Small intestine (tissue), 7 donors: ENCODE results near the gene CELSR2. TPM values are rescaled to one million over a fixed set of nuclear protein-coding genes. Genes with fewer than 3 reads are reported as not detected.

Source experiments
- DNase-seq, 2 donors: peaks; one replicate each; pipeline versions ENCODE4 v3.0.0 to v3.0.0-alpha.2; 2013
- FAIRE-seq: peaks from 2 replicates; lab custom pipeline; 2012; peaks lifted over from hg19 to GRCh38; lab: Jason Lieb, UNC
- H3K27ac ChIP-seq, 3 donors: one replicate each; pipeline ENCODE4 v1.5.1; 2013; ENCODE audit warnings: low read length in 2 of 3, mild to moderate bottlenecking in 2 of 3, control low read depth in 1 of 3, inconsistent platforms in 1 of 3, low read depth in 1 of 3, moderate library complexity in 1 of 3
- H3K27me3 ChIP-seq, 3 donors: one replicate each; pipeline ENCODE4 v1.6.1; 2013; ENCODE audit warnings: low read length in 3 of 3, inconsistent platforms in 1 of 3; ENCODE audit not compliant: control insufficient read depth in 3 of 3, insufficient read depth in 3 of 3
- H3K36me3 ChIP-seq, 3 donors: one replicate each; pipeline ENCODE4 v1.6.1; 2013; ENCODE audit warnings: low read length in 3 of 3, inconsistent platforms in 1 of 3, low read depth in 1 of 3, mild to moderate bottlenecking in 1 of 3, moderate library complexity in 1 of 3; ENCODE audit not compliant: control insufficient read depth in 3 of 3, insufficient read depth in 2 of 3
- H3K4me1 ChIP-seq, 3 donors: one replicate each; pipeline ENCODE4 v1.6.1; 2013; ENCODE audit warnings: low read length in 2 of 3, inconsistent platforms in 1 of 3, low read depth in 1 of 3, mild to moderate bottlenecking in 1 of 3, moderate library complexity in 1 of 3; ENCODE audit not compliant: control insufficient read depth in 3 of 3, insufficient read depth in 2 of 3
- H3K4me3 ChIP-seq, 3 donors: one replicate each; pipeline ENCODE4 v1.5.1; 2013; ENCODE audit warnings: low read length in 3 of 3, control low read depth in 1 of 3, inconsistent platforms in 1 of 3, low read depth in 1 of 3, mild to moderate bottlenecking in 1 of 3, moderate library complexity in 1 of 3
- H3K9me3 ChIP-seq, 2 donors: one replicate each; pipeline ENCODE4 v1.6.1; 2013; ENCODE audit warnings: low read depth in 1 of 2, low read length in 1 of 2; ENCODE audit not compliant: control insufficient read depth in 2 of 2, insufficient read depth in 1 of 2
- WGBS, 3 donors: extraction: QIAGEN DNeasy Blood & Tissue Kit; methylation state at CpG; one replicate each; pipeline ENCODE4 v1.1.7; 2013; 5-methylcytosine and 5-hydroxymethylcytosine counted together
- polyA plus RNA-seq, 4 donors: library from polyadenylated mRNA; stranded (reverse) in 3 of 4; unstranded in 1 of 4; fragments of 200-250 nt in 3 of 4; fragments of 120-200 nt in 1 of 4; gene quantifications; one replicate each; pipeline versions ENCODE4 v1.2.1 to v1.2.3, GENCODE V29; 2013
- donor health status: healthy with polysubstance abuse.
- donor health status: control.
- donor health status: control.
- donor health status: Bipolar disorder and iron deficiency.
- donor health status: healthy.

Gene CELSR2
- polyA plus RNA-seq, 4 donors: under 0.01 to 7.9 (median 1.5) TPM

DNA sequence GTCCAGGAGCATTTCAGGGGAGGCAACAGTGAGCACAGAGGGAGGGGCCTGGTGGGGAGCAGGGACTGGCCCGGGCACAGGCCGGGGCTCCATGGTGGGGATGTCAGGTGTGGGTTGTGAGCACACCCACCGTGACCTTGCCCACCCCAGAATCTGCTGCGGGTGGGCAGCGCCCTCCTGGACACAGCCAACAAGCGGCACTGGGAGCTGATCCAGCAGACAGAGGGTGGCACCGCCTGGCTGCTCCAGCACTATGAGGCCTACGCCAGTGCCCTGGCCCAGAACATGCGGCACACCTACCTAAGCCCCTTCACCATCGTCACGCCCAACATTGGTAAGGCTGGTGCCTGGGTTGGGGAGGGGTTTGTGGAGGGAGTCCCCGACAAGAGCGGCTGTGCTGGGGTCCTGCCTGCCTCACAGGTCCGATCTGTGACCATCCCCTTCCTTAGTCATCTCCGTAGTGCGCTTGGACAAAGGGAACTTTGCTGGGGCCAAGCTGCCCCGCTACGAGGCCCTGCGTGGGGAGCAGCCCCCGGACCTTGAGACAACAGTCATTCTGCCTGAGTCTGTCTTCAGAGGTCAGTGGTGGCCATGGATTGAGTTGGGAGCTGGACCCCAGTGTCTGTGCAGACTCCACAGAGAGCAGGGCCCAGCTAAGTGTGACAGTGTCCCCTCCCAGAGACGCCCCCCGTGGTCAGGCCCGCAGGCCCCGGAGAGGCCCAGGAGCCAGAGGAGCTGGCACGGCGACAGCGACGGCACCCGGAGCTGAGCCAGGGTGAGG is 19.3 kb downstream of the CELSR2 start:
- no peaks in the 10 kb centered on the region for H3K27me3 ChIP-seq
- DNase-seq (no peak), FAIRE-seq (no peak)
- no peak overlapping the region for H3K27ac ChIP-seq
- H3K36me3 ChIP-seq: peaks cover 0 to 93% (median 0%) of the 10 kb centered on the region in 3 donors
- 92 to 97% (median 94%) methylated on average over 24 to 29 of the region's 29 CpGs for WGBS, 3 donors
- no peak overlapping the region for H3K4me3 ChIP-seq
- no peaks in the 10 kb centered on the region for H3K9me3 ChIP-seq
- peaks cover 0 to 9% (median 0%) of the 10 kb centered on the region in 3 donors for H3K4me1 ChIP-seq

DNA sequence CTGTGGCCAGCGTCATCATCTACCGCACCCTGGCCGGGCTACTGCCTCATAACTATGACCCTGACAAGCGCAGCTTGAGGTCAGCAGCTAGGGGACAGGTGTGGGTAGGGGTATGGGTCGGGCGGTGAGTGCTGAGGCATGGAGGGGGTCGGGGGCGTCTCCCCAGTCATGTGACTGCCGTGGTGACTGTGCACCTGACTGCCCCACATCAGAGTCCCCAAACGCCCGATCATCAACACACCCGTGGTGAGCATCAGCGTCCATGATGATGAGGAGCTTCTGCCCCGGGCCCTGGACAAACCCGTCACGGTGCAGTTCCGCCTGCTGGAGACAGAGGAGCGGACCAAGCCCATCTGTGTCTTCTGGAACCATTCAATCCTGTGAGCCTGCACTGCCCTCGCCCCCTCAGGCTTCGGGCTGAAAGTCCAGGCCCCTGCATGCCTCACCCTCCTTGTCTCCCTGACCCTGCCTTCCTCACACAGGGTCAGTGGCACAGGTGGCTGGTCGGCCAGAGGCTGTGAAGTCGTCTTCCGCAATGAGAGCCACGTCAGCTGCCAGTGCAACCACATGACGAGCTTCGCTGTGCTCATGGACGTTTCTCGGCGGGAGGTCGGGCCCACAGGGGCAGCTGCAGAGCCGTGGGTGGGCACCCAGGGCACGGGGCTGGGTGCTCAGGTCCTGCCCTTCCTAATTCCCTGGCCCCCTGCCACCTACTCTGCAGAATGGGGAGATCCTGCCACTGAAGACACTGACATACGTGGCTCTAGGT is 20.1 kb downstream of the CELSR2 start:
- H3K27ac ChIP-seq: no peak overlapping the region
- FAIRE-seq (no peak), DNase-seq (no peak)
- peaks cover 0 to 91% (median 0%) of the 10 kb centered on the region in 3 donors for H3K36me3 ChIP-seq
- 89 to 91% (median 91%) methylated on average over 30 to 33 of the region's 33 CpGs for WGBS, 3 donors
- H3K4me1 ChIP-seq: peaks cover 0 to 16% (median 0%) of the 10 kb centered on the region in 3 donors
- no peak overlapping the region for H3K4me3 ChIP-seq
- no peaks in the 10 kb centered on the region for H3K27me3 ChIP-seq
- no peaks in the 10 kb centered on the region for H3K9me3 ChIP-seq

DNA sequence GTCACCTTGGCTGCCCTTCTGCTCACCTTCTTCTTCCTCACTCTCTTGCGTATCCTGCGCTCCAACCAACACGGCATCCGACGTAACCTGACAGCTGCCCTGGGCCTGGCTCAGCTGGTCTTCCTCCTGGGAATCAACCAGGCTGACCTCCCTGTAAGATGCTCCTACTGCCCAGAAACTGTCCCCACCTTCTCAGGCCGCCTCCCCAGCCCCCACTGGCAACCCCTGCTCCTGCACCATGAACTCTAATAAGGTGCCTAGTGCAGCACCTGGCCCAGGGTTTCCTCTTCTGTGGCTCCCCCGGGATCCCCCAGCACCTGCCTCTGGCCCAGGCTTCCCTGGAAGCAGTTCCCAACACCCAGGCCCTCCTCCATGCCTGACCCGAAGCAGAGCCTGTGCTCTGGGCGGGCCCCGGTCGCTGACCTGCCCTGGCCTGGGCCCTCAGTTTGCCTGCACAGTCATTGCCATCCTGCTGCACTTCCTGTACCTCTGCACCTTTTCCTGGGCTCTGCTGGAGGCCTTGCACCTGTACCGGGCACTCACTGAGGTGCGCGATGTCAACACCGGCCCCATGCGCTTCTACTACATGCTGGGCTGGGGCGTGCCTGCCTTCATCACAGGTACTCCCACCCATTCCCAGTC is 20.8 kb downstream of the CELSR2 start:
- Histone ChIP-seq H3K27me3 (no peaks in the 10 kb centered on the region), H3K9me3 (no peaks in the 10 kb centered on the region), H3K4me3 (no peak overlapping the region), H3K27ac (no peak overlapping the region), H3K36me3 (peaks cover 0 to 83% (median 0%) of the 10 kb centered on the region in 3 donors), H3K4me1 (peaks cover 0 to 23% (median 0%) of the 10 kb centered on the region in 3 donors)
- no peak for DNase-seq
- 91 to 94% (median 94%) methylated on average over 15 to 17 of the region's 17 CpGs for WGBS, 3 donors
- no peak for FAIRE-seq

DNA sequence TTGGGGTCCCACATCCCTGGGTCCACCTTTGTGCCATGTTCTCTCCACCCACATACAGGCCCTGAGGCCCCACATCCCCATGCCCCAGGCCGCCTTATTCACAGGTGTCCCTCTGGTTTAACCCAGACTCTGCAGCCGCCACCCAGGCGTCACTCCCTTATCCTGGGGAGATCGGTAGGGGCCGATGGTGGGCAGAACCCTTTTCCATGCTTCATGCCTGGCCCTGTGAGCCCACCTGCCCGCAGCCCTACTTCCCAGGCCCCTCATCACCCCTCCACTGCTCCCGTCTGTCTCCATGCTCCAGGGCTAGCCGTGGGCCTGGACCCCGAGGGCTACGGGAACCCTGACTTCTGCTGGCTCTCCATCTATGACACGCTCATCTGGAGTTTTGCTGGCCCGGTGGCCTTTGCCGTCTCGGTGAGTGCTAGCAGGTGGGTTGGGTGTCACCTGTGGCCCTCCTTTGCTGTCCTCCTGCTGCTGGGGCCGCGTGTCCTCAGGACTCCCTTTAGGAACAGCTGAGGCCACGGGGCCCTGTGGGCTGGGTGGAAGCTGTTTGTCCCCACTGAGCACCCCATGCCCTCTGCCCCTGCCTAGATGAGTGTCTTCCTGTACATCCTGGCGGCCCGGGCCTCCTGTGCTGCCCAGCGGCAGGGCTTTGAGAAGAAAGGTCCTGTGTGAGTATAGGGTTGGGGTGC is 21.4 kb downstream of the CELSR2 start:
- FAIRE-seq (no peak), DNase-seq (no peak)
- 86 to 93% (median 91%) methylated on average over 17 to 20 of the region's 20 CpGs for WGBS, 3 donors
- Histone ChIP-seq H3K27ac (no peak overlapping the region), H3K36me3 (peaks cover 0 to 78% (median 0%) of the 10 kb centered on the region in 3 donors), H3K4me3 (no peak overlapping the region), H3K9me3 (no peaks in the 10 kb centered on the region), H3K4me1 (peaks cover 0 to 29% (median 0%) of the 10 kb centered on the region in 3 donors), H3K27me3 (no peaks in the 10 kb centered on the region)

DNA sequence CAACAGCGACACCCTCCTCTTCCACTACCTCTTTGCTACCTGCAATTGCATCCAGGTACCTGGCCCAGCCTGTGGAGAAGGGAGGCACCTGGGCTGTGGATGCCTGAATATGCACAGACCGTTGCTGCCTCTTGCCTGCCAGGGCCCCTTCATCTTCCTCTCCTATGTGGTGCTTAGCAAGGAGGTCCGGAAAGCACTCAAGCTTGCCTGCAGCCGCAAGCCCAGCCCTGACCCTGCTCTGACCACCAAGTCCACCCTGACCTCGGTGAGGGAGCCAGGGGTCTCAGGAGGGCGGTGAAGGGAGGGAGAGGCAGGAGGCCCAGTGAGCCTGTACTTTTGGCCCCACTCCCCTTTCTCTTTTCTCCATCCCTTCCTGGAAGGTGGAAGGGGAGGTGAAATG is 22.1 kb downstream of the CELSR2 start:
- FAIRE-seq (no peak), DNase-seq (no peak)
- H3K4me1 ChIP-seq: peaks cover 0 to 32% (median 0%) of the 10 kb centered on the region in 3 donors
- H3K36me3 ChIP-seq: peaks cover 0 to 73% (median 0%) of the 10 kb centered on the region in 3 donors
- H3K27ac ChIP-seq: no peak overlapping the region
- no peaks in the 10 kb centered on the region for H3K27me3 ChIP-seq
- H3K4me3 ChIP-seq: no peak overlapping the region
- H3K9me3 ChIP-seq: no peaks in the 10 kb centered on the region
- WGBS, 3 donors: 87 to 91% (median 89%) methylated on average over 6 of the region's 6 CpGs

DNA sequence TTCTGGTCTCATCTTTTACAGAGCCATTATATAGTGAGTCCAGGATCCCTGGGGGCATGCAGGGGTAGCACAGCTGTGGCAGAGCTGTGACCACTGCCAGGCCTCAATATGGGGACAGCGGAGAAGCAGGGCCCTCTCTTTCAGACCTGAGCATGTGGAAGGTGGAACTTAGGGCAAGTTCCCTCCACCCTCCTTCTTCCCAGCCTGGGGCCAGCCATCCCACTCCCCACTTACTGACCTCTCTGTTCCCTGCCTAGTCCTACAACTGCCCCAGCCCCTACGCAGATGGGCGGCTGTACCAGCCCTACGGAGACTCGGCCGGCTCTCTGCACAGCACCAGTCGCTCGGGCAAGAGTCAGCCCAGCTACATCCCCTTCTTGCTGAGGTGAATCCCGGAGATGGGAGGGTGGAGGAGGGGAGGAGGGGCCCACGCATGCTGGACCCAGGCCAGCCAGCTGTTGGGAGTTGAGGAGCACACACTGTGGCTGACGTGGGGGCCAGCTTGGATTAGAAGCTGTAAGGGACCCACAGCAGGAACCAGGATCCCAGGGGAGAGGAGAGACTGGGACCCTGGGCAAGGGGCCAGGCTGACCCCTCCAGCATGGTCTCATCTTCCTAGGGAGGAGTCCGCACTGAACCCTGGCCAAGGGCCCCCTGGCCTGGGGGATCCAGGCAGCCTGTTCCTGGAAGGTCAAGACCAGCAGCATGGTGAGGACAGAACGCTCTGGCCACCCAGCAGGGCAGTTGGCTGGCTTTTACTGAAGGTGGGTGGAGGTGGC is 22.9 kb downstream of the CELSR2 start:
- FAIRE-seq: no peak
- Histone ChIP-seq H3K9me3 (no peaks in the 10 kb centered on the region), H3K4me1 (peaks cover 0 to 38% (median 0%) of the 10 kb centered on the region in 3 donors), H3K27ac (no peak overlapping the region), H3K4me3 (no peak overlapping the region), H3K27me3 (no peaks in the 10 kb centered on the region), H3K36me3 (peaks cover 0 to 69% (median 0%) of the 10 kb centered on the region in 3 donors)
- 85 to 94% (median 94%) methylated on average over 12 to 13 of the region's 13 CpGs for WGBS, 3 donors
- no peak for DNase-seq

DNA sequence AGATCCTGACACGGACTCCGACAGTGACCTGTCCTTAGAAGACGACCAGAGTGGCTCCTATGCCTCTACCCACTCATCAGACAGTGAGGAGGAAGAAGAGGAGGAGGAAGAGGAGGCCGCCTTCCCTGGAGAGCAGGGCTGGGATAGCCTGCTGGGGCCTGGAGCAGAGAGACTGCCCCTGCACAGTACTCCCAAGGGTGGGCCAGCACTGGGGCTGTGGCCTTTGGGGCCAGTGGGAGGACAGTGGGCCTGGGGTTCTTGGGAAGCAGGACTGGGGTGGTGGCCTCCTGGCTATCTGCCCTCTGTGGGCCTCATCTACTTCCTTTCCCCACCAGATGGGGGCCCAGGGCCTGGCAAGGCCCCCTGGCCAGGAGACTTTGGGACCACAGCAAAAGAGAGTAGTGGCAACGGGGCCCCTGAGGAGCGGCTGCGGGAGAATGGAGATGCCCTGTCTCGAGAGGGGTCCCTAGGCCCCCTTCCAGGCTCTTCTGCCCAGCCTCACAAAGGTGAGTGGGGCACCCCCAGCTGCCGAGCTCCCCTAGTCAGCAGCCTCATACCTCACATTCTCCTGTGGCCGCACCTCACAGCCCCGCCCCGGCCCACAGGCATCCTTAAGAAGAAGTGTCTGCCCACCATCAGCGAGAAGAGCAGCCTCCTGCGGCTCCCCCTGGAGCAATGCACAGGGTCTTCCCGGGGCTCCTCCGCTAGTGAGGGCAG is 23.6 kb downstream of the CELSR2 start:
- FAIRE-seq: no peak
- H3K9me3 ChIP-seq: no peaks in the 10 kb centered on the region
- 86 to 89% (median 89%) methylated on average over 12 to 16 of the region's 16 CpGs for WGBS, 3 donors
- peaks cover 0 to 46% (median 0%) of the 10 kb centered on the region in 3 donors for H3K4me1 ChIP-seq
- no peaks in the 10 kb centered on the region for H3K27me3 ChIP-seq
- no peak overlapping the region for H3K4me3 ChIP-seq
- no peak overlapping the region for H3K27ac ChIP-seq
- DNase-seq: peak in 1 of 2 donors; percentile 33
- peaks cover 0 to 66% (median 0%) of the 10 kb centered on the region in 3 donors for H3K36me3 ChIP-seq
